Osteoblast (primary cell): ENCODE results near the gene HDAC10. TPM values are rescaled to one million over a fixed set of nuclear protein-coding genes. Genes with fewer than 3 reads are reported as not detected.
"Not testable (repeated sequence)": the region's sequence is repeated elsewhere in the genome, so short reads cannot be mapped to it uniquely, and the experiment has no call there.

ENCODE experiments used
- DNase-seq: peaks from one replicate; pipeline ENCODE4 v3.0.0; 2011; ENCODE audit warnings: low spot score, mixed read lengths; ENCODE audit not compliant: insufficient read length; ENCODE audit errors: missing footprints
- H2AFZ ChIP-seq: 2 replicates; pipeline ENCODE4 v1.6.0; 2011; ENCODE audit warnings: mild to moderate bottlenecking, low read length
- H3K27ac ChIP-seq: 2 replicates; pipeline ENCODE4 v1.5.1; 2011; ENCODE audit warnings: mild to moderate bottlenecking, low read depth, low read length, moderate library complexity
- H3K27me3 ChIP-seq: 2 replicates; pipeline ENCODE4 v1.6.0; 2012; ENCODE audit warnings: mild to moderate bottlenecking, control low read depth, inconsistent platforms, low read length, moderate library complexity; ENCODE audit not compliant: insufficient read depth
- H3K36me3 ChIP-seq: 2 replicates; pipeline ENCODE4 v1.5.1; 2011; ENCODE audit warnings: mild to moderate bottlenecking, low read length, control low read depth, moderate library complexity; ENCODE audit not compliant: insufficient read depth
- H3K4me1 ChIP-seq: 2 replicates; pipeline ENCODE4 v1.5.1; 2011; ENCODE audit warnings: mild to moderate bottlenecking, low read length, control low read depth, moderate library complexity; ENCODE audit not compliant: insufficient read depth
- H3K4me2 ChIP-seq: 2 replicates; pipeline ENCODE4 v1.6.0; 2011; ENCODE audit warnings: mild to moderate bottlenecking, low read length; ENCODE audit not compliant: insufficient read depth
- H3K4me3 ChIP-seq: fragments of 200-600 bp; sonication (generic); 3 replicates; pipeline ENCODE4 v1.5.1; 2012; ENCODE audit warnings: mild to moderate bottlenecking, low read length, inconsistent platforms; ENCODE audit not compliant: insufficient read depth
- H3K79me2 ChIP-seq: 2 replicates; pipeline ENCODE4 v1.6.0; 2012; ENCODE audit warnings: mild to moderate bottlenecking, low read length, control low read depth, inconsistent platforms; ENCODE audit not compliant: insufficient read depth
- H3K9me3 ChIP-seq: 2 replicates; pipeline ENCODE4 v1.5.1; 2011; ENCODE audit warnings: low read depth, low read length, control low read depth
- H4K20me1 ChIP-seq: 2 replicates; pipeline ENCODE4 v1.6.0; 2012; ENCODE audit warnings: mild to moderate bottlenecking, low read length, control low read depth; ENCODE audit not compliant: insufficient read depth
- total RNA-seq: library from RNA; depleted of rRNA; stranded (reverse); fragments of >200 nt; gene quantifications from 2 replicates; pipeline ENCODE4 v1.2.3, GENCODE V29; 2012
- TF ChIP-seq, protein P1 (sequence below): IDR thresholded peaks from 2 replicates; pipeline ENCODE4 v1.5.1; 2011; ENCODE audit warnings: mild to moderate bottlenecking, low read depth, low read length, moderate library complexity; ENCODE audit errors: extremely low read depth

Gene HDAC10
- total RNA-seq, 1 donor = 19.2 TPM

DNA sequence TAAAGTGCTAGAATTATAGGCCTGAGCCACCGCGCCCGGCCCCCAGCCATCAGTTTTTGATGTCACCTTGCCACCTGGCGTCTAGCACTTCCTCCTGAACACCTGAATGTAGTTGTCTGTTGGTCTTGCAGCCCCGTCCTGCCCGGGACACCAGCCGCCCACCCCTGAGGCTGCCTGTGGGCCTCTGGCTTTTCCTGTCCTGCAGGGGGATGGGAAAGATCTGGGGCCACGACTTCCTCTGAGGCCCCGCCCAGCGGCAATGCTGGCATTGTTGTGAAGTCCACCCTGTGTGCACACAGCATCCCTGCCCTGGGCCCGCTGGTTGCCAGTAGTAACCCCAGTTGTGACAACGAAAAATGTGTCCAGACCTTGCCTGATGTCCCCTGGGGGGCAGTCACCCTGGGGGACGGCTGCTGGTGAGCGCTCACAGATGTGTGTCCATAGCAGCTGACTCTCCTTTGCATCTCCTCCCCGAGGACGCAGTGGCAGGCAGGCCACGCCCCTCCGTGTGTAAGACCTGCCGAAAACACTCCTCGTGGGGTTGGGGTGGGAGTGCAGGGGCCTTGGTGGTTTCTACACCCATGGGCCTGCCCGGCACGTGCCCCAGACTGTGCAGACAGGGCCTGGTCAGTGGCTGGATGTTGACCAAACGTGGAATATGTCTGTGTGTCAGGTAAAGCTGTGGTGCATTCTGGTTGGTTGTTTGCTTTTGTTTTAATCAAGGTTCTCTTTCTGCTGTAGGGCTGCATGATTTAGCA is 43.5 kb downstream of the HDAC10 start:
- peaks cover 52% of the 10 kb centered on the region for H3K36me3 ChIP-seq
- no peak overlapping the region for H3K4me3 ChIP-seq
- H2AFZ ChIP-seq = no peak overlapping the region
- H3K4me2 ChIP-seq = no peak overlapping the region
- H3K79me2 ChIP-seq = peaks cover 51% of the 10 kb centered on the region
- peaks cover 36% of the 10 kb centered on the region for H4K20me1 ChIP-seq
- DNase-seq = peak; percentile 92
- no peak overlapping the region for H3K27ac ChIP-seq
- no peaks in the 10 kb centered on the region for H3K4me1 ChIP-seq
- no peaks in the 10 kb centered on the region for H3K9me3 ChIP-seq
- TF ChIP-seq, protein P1, sequence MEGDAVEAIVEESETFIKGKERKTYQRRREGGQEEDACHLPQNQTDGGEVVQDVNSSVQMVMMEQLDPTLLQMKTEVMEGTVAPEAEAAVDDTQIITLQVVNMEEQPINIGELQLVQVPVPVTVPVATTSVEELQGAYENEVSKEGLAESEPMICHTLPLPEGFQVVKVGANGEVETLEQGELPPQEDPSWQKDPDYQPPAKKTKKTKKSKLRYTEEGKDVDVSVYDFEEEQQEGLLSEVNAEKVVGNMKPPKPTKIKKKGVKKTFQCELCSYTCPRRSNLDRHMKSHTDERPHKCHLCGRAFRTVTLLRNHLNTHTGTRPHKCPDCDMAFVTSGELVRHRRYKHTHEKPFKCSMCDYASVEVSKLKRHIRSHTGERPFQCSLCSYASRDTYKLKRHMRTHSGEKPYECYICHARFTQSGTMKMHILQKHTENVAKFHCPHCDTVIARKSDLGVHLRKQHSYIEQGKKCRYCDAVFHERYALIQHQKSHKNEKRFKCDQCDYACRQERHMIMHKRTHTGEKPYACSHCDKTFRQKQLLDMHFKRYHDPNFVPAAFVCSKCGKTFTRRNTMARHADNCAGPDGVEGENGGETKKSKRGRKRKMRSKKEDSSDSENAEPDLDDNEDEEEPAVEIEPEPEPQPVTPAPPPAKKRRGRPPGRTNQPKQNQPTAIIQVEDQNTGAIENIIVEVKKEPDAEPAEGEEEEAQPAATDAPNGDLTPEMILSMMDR = no peak
- H3K27me3 ChIP-seq = no peaks in the 10 kb centered on the region

DNA sequence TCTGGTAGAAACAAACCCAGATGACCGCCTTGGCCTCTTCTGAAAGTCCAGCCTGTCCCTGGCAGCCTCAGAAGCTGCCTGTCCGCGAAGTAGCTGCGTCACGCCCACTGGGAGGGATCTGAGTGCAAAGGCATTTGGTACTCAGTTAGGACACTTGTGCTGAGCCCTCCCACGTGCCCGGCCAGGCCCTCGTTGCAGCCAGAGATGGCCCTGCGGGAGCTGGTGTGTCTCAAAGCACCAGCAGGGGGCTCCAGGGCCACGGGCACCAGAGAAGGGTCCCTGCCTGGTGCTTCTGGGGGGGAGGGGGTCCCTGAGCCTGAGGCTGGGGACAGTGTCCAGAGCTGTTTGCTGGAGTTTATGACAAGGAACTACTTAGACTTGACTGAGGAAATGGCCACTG is 44.5 kb downstream of the HDAC10 start:
- Histone ChIP-seq H3K4me3 (no peak overlapping the region), H2AFZ (no peak overlapping the region), H3K4me1 (peaks cover 6% of the 10 kb centered on the region), H4K20me1 (peaks cover 42% of the 10 kb centered on the region), H3K36me3 (peaks cover 44% of the 10 kb centered on the region), H3K4me2 (no peak overlapping the region), H3K79me2 (peaks cover 54% of the 10 kb centered on the region), H3K27me3 (no peaks in the 10 kb centered on the region), H3K9me3 (no peaks in the 10 kb centered on the region), H3K27ac (no peak overlapping the region)
- DNase-seq = peak; percentile 95
- TF ChIP-seq, protein P1 = peak; percentile 41

DNA sequence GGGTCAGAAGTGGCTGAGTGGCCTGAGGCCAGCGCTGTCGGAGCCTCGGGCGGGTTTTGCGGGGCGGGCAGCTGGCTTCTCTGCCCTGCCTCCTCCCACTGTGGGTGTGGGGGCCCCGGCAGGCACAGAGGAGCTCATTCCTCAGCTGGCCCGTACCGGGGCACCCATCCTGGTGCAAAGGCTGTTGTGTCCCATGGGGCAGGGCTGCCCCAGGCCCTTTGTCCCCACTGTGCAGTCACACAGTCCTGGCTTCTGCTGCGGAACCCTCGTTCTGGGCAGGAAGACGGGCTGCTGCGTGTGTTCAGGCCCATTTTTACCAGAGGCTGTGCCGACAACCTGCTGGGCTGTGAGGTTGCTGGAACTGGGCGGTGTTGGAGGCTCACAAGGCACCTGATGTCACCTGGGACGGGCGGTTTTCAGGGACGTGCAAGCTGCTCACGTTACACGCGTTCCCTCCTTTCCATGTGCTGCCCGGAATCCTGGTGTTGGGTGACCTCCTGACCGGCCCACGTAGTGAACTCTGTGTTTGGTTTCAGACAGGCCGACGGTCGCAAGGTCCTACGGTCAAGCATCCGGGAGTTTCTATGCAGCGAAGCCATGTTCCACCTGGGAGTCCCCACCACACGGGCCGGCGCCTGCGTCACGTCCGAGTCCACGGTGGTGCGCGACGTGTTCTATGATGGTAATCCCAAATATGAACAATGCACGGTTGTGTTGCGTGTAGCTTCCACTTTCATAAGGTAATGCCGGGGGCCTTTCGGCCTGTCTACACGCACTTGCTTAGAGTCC is 45.1 kb downstream of the HDAC10 start:
- DNase-seq = no peak
- TF ChIP-seq, protein P1 = no peak
- peaks cover 43% of the 10 kb centered on the region for H4K20me1 ChIP-seq
- H3K4me1 ChIP-seq = peaks cover 6% of the 10 kb centered on the region
- peaks cover 40% of the 10 kb centered on the region for H3K36me3 ChIP-seq
- no peak overlapping the region for H3K4me3 ChIP-seq
- no peaks in the 10 kb centered on the region for H3K27me3 ChIP-seq
- no peaks in the 10 kb centered on the region for H3K9me3 ChIP-seq
- peaks cover 54% of the 10 kb centered on the region for H3K79me2 ChIP-seq
- H2AFZ ChIP-seq = no peak overlapping the region
- H3K4me2 ChIP-seq = no peak overlapping the region
- no peak overlapping the region for H3K27ac ChIP-seq

DNA sequence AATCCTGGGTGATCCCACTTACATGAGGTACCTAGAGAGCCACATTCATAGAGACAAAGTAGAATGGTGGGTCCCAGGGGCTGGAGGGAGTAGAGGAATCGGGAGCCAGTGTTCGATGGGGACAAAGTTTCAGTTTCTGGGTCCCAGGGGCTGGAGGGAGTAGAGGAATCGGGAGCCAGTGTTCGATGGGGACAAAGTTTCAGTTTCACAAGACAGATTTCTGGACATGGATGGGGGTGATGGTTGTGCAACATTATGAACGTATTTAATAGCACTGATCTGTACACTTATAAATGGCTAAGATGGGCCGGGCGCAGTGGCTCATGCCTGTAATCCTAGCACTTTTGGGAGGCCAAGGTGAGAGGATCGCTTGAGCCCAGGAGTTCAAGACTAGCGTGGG is 46.1 kb downstream of the HDAC10 start:
- not testable (repeated sequence) for H3K27me3 ChIP-seq, DNase-seq, H2AFZ ChIP-seq, H3K4me1 ChIP-seq, H3K9me3 ChIP-seq, H3K4me2 ChIP-seq, H3K27ac ChIP-seq, H3K4me3 ChIP-seq
- peaks cover 30% of the 10 kb centered on the region for H3K36me3 ChIP-seq
- H3K79me2 ChIP-seq = peaks cover 44% of the 10 kb centered on the region
- H4K20me1 ChIP-seq = peaks cover 35% of the 10 kb centered on the region
